Nephron (organoid): ENCODE data around the gene AOC3.

Source experiments
- H3K27ac Mint-ChIP-seq, 3 experiments: 2 replicates each; pipeline ENCODE4 v1.8.0; 2020; ENCODE audit warnings: mixed read lengths in 3 of 3, mild to moderate bottlenecking in 2 of 3, moderate library complexity in 1 of 3
- H3K27me3 Mint-ChIP-seq: 2 replicates; pipeline ENCODE4 v1.8.0; 2021; ENCODE audit warnings: low read depth, mild to moderate bottlenecking, moderate library complexity, mixed read lengths
- H3K36me3 Mint-ChIP-seq: 2 replicates; pipeline ENCODE4 v1.8.0; 2020; ENCODE audit warnings: low read depth, mixed read lengths
- H3K4me1 Mint-ChIP-seq: 2 replicates; pipeline ENCODE4 v1.8.0; 2020; ENCODE audit warnings: mixed read lengths
- H3K4me3 Mint-ChIP-seq, 3 experiments: 2 replicates each; pipeline ENCODE4 v1.8.0; 2020; ENCODE audit warnings: mild to moderate bottlenecking in 3 of 3, mixed read lengths in 3 of 3, moderate library complexity in 2 of 3
- H3K9me3 Mint-ChIP-seq: 2 replicates; pipeline ENCODE4 v1.8.0; 2020; ENCODE audit warnings: mixed read lengths
- TF ChIP-seq, protein P1 (sequence below), 3 experiments: fragments of 200-600 bp; sonication (generic); IDR thresholded peaks; one replicate each; pipeline ENCODE4 v1.5.0; 2021; ENCODE audit warnings: antibody characterized with exemption in 3 of 3; ENCODE audit not compliant: unreplicated experiment in 3 of 3

AOC3 gene

GRCh38 chr17:42830971-42831370, 20.0 kb upstream of the AOC3 start:
- Mint-ChIP-seq H3K4me1 (peaks cover 20% of the 10 kb centered on the region), H3K36me3 (peaks cover 10% of the 10 kb centered on the region), H3K27ac (peak overlapping the region in 1 of 3 experiments; percentile 7), H3K4me3 (peak overlapping the region; percentile 37 to 67 (median 66)), H3K9me3 (no peaks in the 10 kb centered on the region), H3K27me3 (no peaks in the 10 kb centered on the region)
- TF ChIP-seq, protein P1, sequence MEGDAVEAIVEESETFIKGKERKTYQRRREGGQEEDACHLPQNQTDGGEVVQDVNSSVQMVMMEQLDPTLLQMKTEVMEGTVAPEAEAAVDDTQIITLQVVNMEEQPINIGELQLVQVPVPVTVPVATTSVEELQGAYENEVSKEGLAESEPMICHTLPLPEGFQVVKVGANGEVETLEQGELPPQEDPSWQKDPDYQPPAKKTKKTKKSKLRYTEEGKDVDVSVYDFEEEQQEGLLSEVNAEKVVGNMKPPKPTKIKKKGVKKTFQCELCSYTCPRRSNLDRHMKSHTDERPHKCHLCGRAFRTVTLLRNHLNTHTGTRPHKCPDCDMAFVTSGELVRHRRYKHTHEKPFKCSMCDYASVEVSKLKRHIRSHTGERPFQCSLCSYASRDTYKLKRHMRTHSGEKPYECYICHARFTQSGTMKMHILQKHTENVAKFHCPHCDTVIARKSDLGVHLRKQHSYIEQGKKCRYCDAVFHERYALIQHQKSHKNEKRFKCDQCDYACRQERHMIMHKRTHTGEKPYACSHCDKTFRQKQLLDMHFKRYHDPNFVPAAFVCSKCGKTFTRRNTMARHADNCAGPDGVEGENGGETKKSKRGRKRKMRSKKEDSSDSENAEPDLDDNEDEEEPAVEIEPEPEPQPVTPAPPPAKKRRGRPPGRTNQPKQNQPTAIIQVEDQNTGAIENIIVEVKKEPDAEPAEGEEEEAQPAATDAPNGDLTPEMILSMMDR (IDR thresholded peaks at IDR 0.05; ENCODE audit: unreplicated experiment in 3 of 3), result no peak

GRCh38 chr17:42832213-42832933, 18.6 kb upstream of the AOC3 start:
- H3K4me3 Mint-ChIP-seq, result peak overlapping the region; percentile 94 to 97 (median 97)
- peaks cover 17% of the 10 kb centered on the region for H3K36me3 Mint-ChIP-seq
- no peaks in the 10 kb centered on the region for H3K27me3 Mint-ChIP-seq
- H3K27ac Mint-ChIP-seq, result peak overlapping the region; percentile 89 to 98 (median 94)
- TF ChIP-seq, protein P1 (IDR thresholded peaks at IDR 0.05; ENCODE audit: unreplicated experiment in 3 of 3), result no peak
- no peaks in the 10 kb centered on the region for H3K9me3 Mint-ChIP-seq
- H3K4me1 Mint-ChIP-seq, result peaks cover 20% of the 10 kb centered on the region

DNA sequence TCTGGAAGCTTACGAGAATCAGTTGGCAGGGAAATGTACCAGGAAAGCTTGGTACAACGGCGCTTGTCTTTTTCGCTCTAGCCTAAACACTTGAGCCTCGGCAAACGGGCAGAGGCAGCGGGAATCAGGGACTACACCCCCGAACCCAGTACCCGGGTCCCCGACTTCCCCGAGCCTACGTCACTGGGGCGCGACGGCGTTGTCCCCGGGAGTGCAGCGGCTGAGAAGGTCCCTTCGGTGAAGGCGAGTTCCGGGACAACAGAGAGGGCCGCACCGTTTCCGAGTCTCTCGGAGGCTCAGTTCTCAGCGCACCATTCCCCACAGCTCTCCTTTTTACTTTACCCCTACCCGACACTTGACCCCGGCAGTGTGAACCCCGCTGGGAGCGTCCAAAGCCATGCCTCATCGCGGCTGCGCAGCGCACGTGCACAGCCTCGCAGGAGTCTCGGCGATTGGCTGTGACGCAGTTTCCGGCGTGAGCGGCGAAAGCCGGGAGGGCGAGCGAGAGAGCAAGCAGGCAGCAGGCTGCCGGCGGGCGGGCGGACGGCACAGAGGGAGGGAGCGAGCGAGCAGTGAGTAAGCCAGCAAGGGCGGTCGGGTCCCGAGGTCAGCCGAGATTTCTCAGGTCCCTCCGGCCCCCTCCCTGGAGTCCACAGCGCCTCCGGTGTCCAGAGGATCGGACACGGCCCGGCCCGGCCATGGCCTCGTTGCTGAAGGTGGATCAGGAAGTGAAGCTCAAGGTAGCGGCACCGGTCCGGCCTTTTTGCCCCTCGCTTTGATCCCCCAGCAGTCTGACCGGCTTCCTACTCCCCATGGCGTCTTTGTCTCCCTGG, 17.8 kb upstream of the AOC3 start, which contains the start of gene PSME3:
Gene PSME3 (plus strand): TSS at position 464 of the 833 bp plus-strand sequence. CDS start 235 bp downstream, at position 699.
- H3K27me3 Mint-ChIP-seq, result no peaks in the 10 kb centered on the region
- peaks cover 24% of the 10 kb centered on the region for H3K36me3 Mint-ChIP-seq
- peak within 1 kb of the TSS; percentile 89 to 98 (median 94) for H3K27ac Mint-ChIP-seq
- peaks cover 20% of the 10 kb centered on the region for H3K4me1 Mint-ChIP-seq
- H3K9me3 Mint-ChIP-seq, result no peaks in the 10 kb centered on the region
- peak within 1 kb of the TSS; percentile 94 to 97 (median 97) for H3K4me3 Mint-ChIP-seq
- TF ChIP-seq, protein P1 (IDR thresholded peaks at IDR 0.05; ENCODE audit: unreplicated experiment in 3 of 3), result no peak

GRCh38 chr17:42833767-42834422, 17.1 kb upstream of the AOC3 start:
- H3K36me3 Mint-ChIP-seq, result peaks cover 29% of the 10 kb centered on the region
- H3K9me3 Mint-ChIP-seq, result no peaks in the 10 kb centered on the region
- TF ChIP-seq, protein P1 (IDR thresholded peaks at IDR 0.05; ENCODE audit: unreplicated experiment in 3 of 3), result no peak
- H3K4me1 Mint-ChIP-seq, result peaks cover 20% of the 10 kb centered on the region
- peak overlapping the region; percentile 94 to 97 (median 97) for H3K4me3 Mint-ChIP-seq
- H3K27ac Mint-ChIP-seq, result peak overlapping the region; percentile 89 to 98 (median 94)
- H3K27me3 Mint-ChIP-seq, result no peaks in the 10 kb centered on the region

- peaks cover 36% of the 10 kb centered on the region for H3K36me3 Mint-ChIP-seq
- H3K27me3 Mint-ChIP-seq, result no peaks in the 10 kb centered on the region
- TF ChIP-seq, protein P1 (IDR thresholded peaks at IDR 0.05; ENCODE audit: unreplicated experiment in 3 of 3), result no peak
- H3K27ac Mint-ChIP-seq, result no peak overlapping the region
- peak overlapping the region; percentile 50 to 75 (median 59) for H3K4me3 Mint-ChIP-seq
- H3K9me3 Mint-ChIP-seq, result no peaks in the 10 kb centered on the region
- peaks cover 20% of the 10 kb centered on the region for H3K4me1 Mint-ChIP-seq
Observed at GRCh38 chr17:42835732-42836131, 15.3 kb upstream of the AOC3 start.
